GM12873 (cell line): Measurements from ENCODE around the gene ZNF326.

ENCODE experiments used
- CTCF ChIP-seq: IDR thresholded peaks from 2 replicates; pipeline ENCODE4 v1.5.1; 2012; ENCODE audit warnings: low read depth, mild to moderate bottlenecking, moderate library complexity, low read length, control low read depth; ENCODE audit not compliant: insufficient read depth; ENCODE audit errors: missing control alignments

ZNF326 gene

GRCh38 chr1:90012300-90012699 lies 17.4 kb downstream of the ZNF326 start:
- TF ChIP-seq CTCF: no peak

- no peak for TF ChIP-seq CTCF
These were observed 28.8 kb downstream of the ZNF326 start for GRCh38 chr1:90023691-90024090.

GRCh38 chr1:90027281-90027680 lies 32.4 kb downstream of the ZNF326 start:
- TF ChIP-seq CTCF: no peak

GRCh38 chr1:90039652-90040051 lies 44.7 kb downstream of the ZNF326 start:
- TF ChIP-seq CTCF: no peak

GRCh38 chr1:90043586-90043985 lies 48.7 kb downstream of the ZNF326 start:
- TF ChIP-seq CTCF: no peak

- TF ChIP-seq CTCF: no peak
These were observed 49.4 kb downstream of the ZNF326 start for GRCh38 chr1:90044346-90044745.

GRCh38 chr1:90045853-90046563 lies 51.1 kb downstream of the ZNF326 start:
- TF ChIP-seq CTCF: peak; percentile 68
